HCT116 (cell line): Measurements from ENCODE around the gene PXN. TPM values are rescaled to one million over a fixed set of nuclear protein-coding genes. Genes with fewer than 3 reads are reported as not detected.

Experiments used
- ATAC-seq: fragments of 200-7000 bp; cut with Tn5 transposase; 2 replicates; pipeline ENCODE4 v1.9.1; 2020; ENCODE audit warnings: mild to moderate bottlenecking, moderate library complexity
- BruUV-seq: library from RNA; stranded (reverse); fragments of 400-500 nt; replicated peaks from 2 replicates; lab custom pipeline; 2021; lab: Mats Ljungman, UMichigan
- CTCF ChIA-PET: fragments of 300-600 bp; sonication (Branson Sonifier 250); formaldehyde crosslinking; loops from one replicate; lab custom pipeline; 2021; ENCODE audit warnings: antibody characterized with exemption; lab: Charles Lee
- POLR2A ChIA-PET: fragments of 300-600, 350-600 bp; sonication (Branson Sonifier 250); formaldehyde crosslinking; loops from one replicate; lab custom pipeline; 2021; ENCODE audit warnings: antibody characterized with exemption; lab: Charles Lee
- RAD21 ChIA-PET, 2 experiments: fragments of 300-600 bp; sonication (Branson Sonifier 250); formaldehyde crosslinking; loops; one replicate each; lab custom pipeline; 2023; ENCODE audit warnings: low total read pairs in 2 of 2; ENCODE audit not compliant: uncharacterized antibody in 2 of 2, unreplicated experiment in 2 of 2, low non-redundant PET in 1 of 2; lab: Charles Lee
- DNase-seq: peaks from one replicate; pipeline ENCODE4 v3.0.0-alpha.2; 2010; ENCODE audit warnings: low read depth, low spot score
- H2AFZ ChIP-seq: fragments of 200-600 bp; shearing (Covaris generic), sonication (generic); 2 replicates; pipeline ENCODE4 v1.6.1; 2017; ENCODE audit warnings: low read depth, mixed run types, mixed read lengths, antibody characterized with exemption, low read length; ENCODE audit not compliant: poor library complexity, severe bottlenecking
- H3K27ac ChIP-seq: 2 replicates; pipeline ENCODE4 v1.5.1; 2012; ENCODE audit warnings: low read depth, low read length
- H3K27me3 ChIP-seq: fragments of 200-600 bp; sonication (generic); 2 replicates; pipeline ENCODE4 v1.6.1; 2016; ENCODE audit warnings: mixed run types, low read length, mixed read lengths; ENCODE audit not compliant: insufficient read depth
- H3K36me3 ChIP-seq, 2 experiments: fragments of 200-500 bp in 1 of 2; fragments of 200-600 bp in 1 of 2; sonication (Bioruptor generic) in 1 of 2; sonication (generic) in 1 of 2; 2 replicates each; pipeline versions ENCODE4 v1.5.1 to v1.6.1; 2014 to 2016; ENCODE audit warnings: low read length in 2 of 2, inconsistent platforms in 1 of 2, mixed read lengths in 1 of 2, mixed run types in 1 of 2; ENCODE audit not compliant: insufficient read depth in 2 of 2, control insufficient read depth in 1 of 2
- H3K4me1 ChIP-seq, 2 experiments: fragments of 200-600 bp in 1 of 2; sonication (generic) in 1 of 2; 2 replicates each; pipeline versions ENCODE4 v1.5.1 to v1.6.1; 2012 to 2017; ENCODE audit warnings: low read length in 2 of 2, inconsistent platforms in 1 of 2, mild to moderate bottlenecking in 1 of 2, mixed read lengths in 1 of 2, mixed run types in 1 of 2, moderate library complexity in 1 of 2; ENCODE audit not compliant: insufficient read depth in 2 of 2, control insufficient read depth in 1 of 2
- H3K4me2 ChIP-seq: fragments of 200-600 bp; sonication (generic); 2 replicates; pipeline ENCODE4 v1.6.1; 2017; ENCODE audit warnings: mixed run types, low read length, mixed read lengths
- H3K4me3 ChIP-seq, 2 experiments: fragments of 200-600 bp in 1 of 2; sonication (generic) in 1 of 2; replicated peaks in 1 of 2; 2 replicates each; pipeline ENCODE4 v1.5.1; 2011 to 2016; ENCODE audit warnings: low read length in 2 of 2, control low read depth in 1 of 2, low read depth in 1 of 2, mild to moderate bottlenecking in 1 of 2, mixed read lengths in 1 of 2, mixed run types in 1 of 2
- H3K79me2 ChIP-seq: fragments of 200-600 bp; sonication (generic); 2 replicates; pipeline ENCODE4 v1.6.1; 2017; ENCODE audit warnings: mild to moderate bottlenecking, mixed run types, low read length, moderate library complexity, mixed read lengths; ENCODE audit not compliant: insufficient read depth
- H3K9ac ChIP-seq: fragments of 200-600 bp; sonication (generic); 2 replicates; pipeline ENCODE4 v1.6.1; 2016; ENCODE audit warnings: low read length, mixed read lengths
- H3K9me2 ChIP-seq: fragments of 200-600 bp; sonication (generic), shearing (Covaris generic); 2 replicates; pipeline ENCODE4 v1.6.1; 2017; ENCODE audit warnings: mixed run types, mild to moderate bottlenecking, moderate library complexity; ENCODE audit not compliant: insufficient read depth
- H3K9me3 ChIP-seq, 2 experiments: fragments of 200-500 bp in 1 of 2; fragments of 200-600 bp in 1 of 2; sonication (Bioruptor generic) in 1 of 2; sonication (generic) in 1 of 2; 2 replicates each; pipeline ENCODE4 v1.6.1; 2014 to 2017; ENCODE audit warnings: low read length in 2 of 2, mixed read lengths in 2 of 2, inconsistent platforms in 1 of 2, low read depth in 1 of 2, mild to moderate bottlenecking in 1 of 2, mixed run types in 1 of 2, moderate library complexity in 1 of 2; ENCODE audit not compliant: control insufficient read depth in 1 of 2, insufficient read depth in 1 of 2
- H4K20me1 ChIP-seq: fragments of 200-600 bp; sonication (generic), shearing (Covaris generic); 2 replicates; pipeline ENCODE4 v1.6.1; 2017; ENCODE audit warnings: mixed run types, mild to moderate bottlenecking, moderate library complexity; ENCODE audit not compliant: insufficient read depth
- EZH2phosphoT487 ChIP-seq: fragments of 200-600 bp; IDR thresholded peaks from 2 replicates; pipeline ENCODE4 v1.6.1; 2018; ENCODE audit warnings: antibody characterized with exemption, borderline replicate concordance
- POLR2A ChIP-seq: IDR thresholded peaks from 2 replicates; pipeline ENCODE4 v1.7.0; 2011; ENCODE audit warnings: borderline replicate concordance; ENCODE audit not compliant: insufficient read depth, insufficient read length; ENCODE audit errors: extremely low read depth
- POLR2AphosphoS5 ChIP-seq: IDR thresholded peaks from 2 replicates; pipeline ENCODE4 v1.6.1; 2011; ENCODE audit warnings: mild to moderate bottlenecking, low read depth, low read length, moderate library complexity
- SIN3A ChIP-seq: IDR thresholded peaks from 2 replicates; pipeline ENCODE4 v1.6.1; 2012; ENCODE audit warnings: low read depth
- SRF ChIP-seq: IDR thresholded peaks from 2 replicates; pipeline ENCODE4 v1.6.1; 2012; ENCODE audit warnings: low read depth
- YY1 ChIP-seq: IDR thresholded peaks from 2 replicates; pipeline ENCODE4 v1.6.1; 2011; ENCODE audit warnings: low read length, low read depth, moderate library complexity, mild to moderate bottlenecking; ENCODE audit not compliant: insufficient replicate concordance; ENCODE audit errors: extremely low read depth
- ZNF274 ChIP-seq: fragments of 200-500 bp; sonication (Bioruptor generic); IDR thresholded peaks from 2 replicates; pipeline ENCODE4 v1.6.1; 2014; ENCODE audit warnings: mild to moderate bottlenecking, low read depth, low read length, inconsistent platforms
- intact Hi-C: fragments of 100-400 bp; cut with micrococcal nuclease; formaldehyde crosslinking; loops from 2 replicates; pipeline ENCODE4 v1.10.0; 2022
- total RNA-seq: library from RNA; stranded (reverse); gene quantifications from one replicate; pipeline ENCODE4 v1.2.1, GENCODE V29; 2021; ENCODE audit not compliant: unreplicated experiment

Gene PXN
- total RNA-seq, 1 experiment from 2014 or later = 211 TPM

- Histone ChIP-seq H3K4me2 (peak overlapping the region; percentile 95), H3K79me2 (peaks cover 92% of the 10 kb centered on the region), H3K4me1 (peaks cover 49 to 80% of the 10 kb centered on the region in 2 experiments), H3K36me3 (peaks cover 9 to 35% of the 10 kb centered on the region in 2 experiments; a peak in 3 of 4 replicates), H3K9me3 (no peaks in the 10 kb centered on the region), H3K4me3 (peak overlapping the region in 1 of 2 experiments; percentile 58; a peak in 1 of 4 replicates), H2AFZ (no peak overlapping the region), H3K9ac (peak overlapping the region; percentile 87), H3K27me3 (no peaks in the 10 kb centered on the region), H4K20me1 (peaks cover 8% of the 10 kb centered on the region; the same call in 1 of the 2 replicates), H3K27ac (peak overlapping the region; percentile 100), H3K9me2 (no peaks in the 10 kb centered on the region)
- no TSS peak for BruUV-seq
- no peak for DNase-seq
- ChIA-PET POLR2A (interaction anchor here (1.1 to 8.9 kb wide), 6 partner anchors 10 to 63 kb away, joined by 4 to 394 read pairs (median 30); partner anchors contain the start of genes PXN, RNU4-1, RNU4-2 and RPLP0), RAD21 (interaction anchor here (0.7 to 5.4 kb wide), 8 partner anchors 21 to 63 kb away, joined by 3 to 62 read pairs (median 4); partner anchors contain the start of genes PXN (in 2 of the 2), RPLP0 (in 2 of the 2) and RNU4-2 (in 1 of the 2)), CTCF (interaction anchor here (0.7 to 8.1 kb wide), 16 partner anchors 10 to 99 kb away, joined by 3 to 181 read pairs (median 6); partner anchors contain the start of genes PLA2G1B, PXN, RNU4-1 and RNU4-2)
- no peak for ATAC-seq
- no peak for TF ChIP-seq EZH2phosphoT487
- no peak for TF ChIP-seq ZNF274
- TF ChIP-seq POLR2AphosphoS5 = 0 out of 2 replicates have a peak, but pooled peaks have one; percentile 6
- intact Hi-C loops = loop anchor here (1.0 kb wide), 2 partner anchors 37 to 63 kb away; partner anchors contain the start of genes PXN and RNU4-2
Observed at GRCh38 chr12:120228041-120228290, 37.6 kb downstream of the PXN start.

- Histone ChIP-seq H3K4me1 (peaks cover 44 to 75% of the 10 kb centered on the region in 2 experiments), H3K27ac (peak overlapping the region; percentile 100), H3K4me3 (no peak overlapping the region), H3K9me2 (no peaks in the 10 kb centered on the region), H3K79me2 (peaks cover 87% of the 10 kb centered on the region), H3K4me2 (peak overlapping the region; percentile 95), H3K9me3 (no peaks in the 10 kb centered on the region), H3K36me3 (peaks cover 14 to 40% of the 10 kb centered on the region in 2 experiments; a peak in 3 of 4 replicates), H4K20me1 (peaks cover 8% of the 10 kb centered on the region; the same call in 1 of the 2 replicates), H3K9ac (peak overlapping the region; percentile 87), H2AFZ (no peak overlapping the region), H3K27me3 (no peaks in the 10 kb centered on the region)
- ChIA-PET POLR2A (interaction anchor here (1.1 to 8.9 kb wide), 6 partner anchors 10 to 64 kb away, joined by 4 to 394 read pairs (median 30); partner anchors contain the start of genes PXN, RNU4-1, RNU4-2 and RPLP0), RAD21 (interaction anchor here (0.7 to 5.4 kb wide), 8 partner anchors 22 to 64 kb away, joined by 3 to 62 read pairs (median 4); partner anchors contain the start of genes PXN (in 2 of the 2), RPLP0 (in 2 of the 2) and RNU4-2 (in 1 of the 2)), CTCF (interaction anchor here (0.7 to 8.1 kb wide), 16 partner anchors 8 to 100 kb away, joined by 3 to 181 read pairs (median 6); partner anchors contain the start of genes PLA2G1B, PXN, RNU4-2 and RPLP0)
- ATAC-seq (no peak), DNase-seq (no peak)
- TF ChIP-seq POLR2A (no peak), SIN3A (no peak), YY1 (no peak), ZNF274 (no peak), SRF (no peak)
- intact Hi-C loops = loop anchor here (1.0 kb wide), 2 partner anchors 38 to 64 kb away; partner anchors contain the start of genes PXN and RNU4-2
- no TSS peak for BruUV-seq
Observed at GRCh38 chr12:120227233-120228040, 38.1 kb downstream of the PXN start.
